Thymus (tissue), 11 donors: ENCODE measurements around the gene B4GALNT3. TPM values are rescaled to one million over a fixed set of nuclear protein-coding genes. Genes with fewer than 3 reads are reported as not detected.

ENCODE experiments used
- DNase-seq, 9 donors: peaks; one replicate each; pipeline ENCODE4 v3.0.0-alpha.2; 2013; ENCODE audit warnings: low spot score in 9 of 9, low read depth in 6 of 9, missing footprints in 1 of 9
- H3K27ac ChIP-seq, 2 donors: one replicate each; pipeline ENCODE4 v1.5.1; 2013; ENCODE audit warnings: control low read depth in 1 of 2, low read depth in 1 of 2, low read length in 1 of 2, mild to moderate bottlenecking in 1 of 2, moderate library complexity in 1 of 2
- H3K27me3 ChIP-seq, 2 donors: one replicate each; pipeline ENCODE4 v1.5.1; 2013; ENCODE audit warnings: low read length in 1 of 2; ENCODE audit not compliant: control insufficient read depth in 2 of 2, insufficient read depth in 1 of 2
- H3K36me3 ChIP-seq, 2 donors: one replicate each; pipeline ENCODE4 v1.5.1; 2013; ENCODE audit warnings: low read length in 1 of 2, mild to moderate bottlenecking in 1 of 2, moderate library complexity in 1 of 2; ENCODE audit not compliant: control insufficient read depth in 2 of 2, insufficient read depth in 2 of 2
- H3K4me1 ChIP-seq, 2 donors: one replicate each; pipeline ENCODE4 v1.5.1; 2013; ENCODE audit warnings: low read length in 2 of 2; ENCODE audit not compliant: control insufficient read depth in 2 of 2, insufficient read depth in 2 of 2
- H3K4me3 ChIP-seq, 2 donors: one replicate each; pipeline ENCODE4 v1.5.1; 2013; ENCODE audit warnings: low read length in 2 of 2, control low read depth in 1 of 2, mild to moderate bottlenecking in 1 of 2
- H3K9me3 ChIP-seq, 2 donors: one replicate each; pipeline ENCODE4 v1.5.1; 2013; ENCODE audit warnings: low read length in 1 of 2, mild to moderate bottlenecking in 1 of 2; ENCODE audit not compliant: control insufficient read depth in 2 of 2, insufficient read depth in 1 of 2
- WGBS: extraction: QIAGEN DNeasy Blood & Tissue Kit; methylation state at CpG from one replicate; pipeline ENCODE4 v1.1.7; 2013; 5-methylcytosine and 5-hydroxymethylcytosine counted together
- polyA plus RNA-seq: library from polyadenylated mRNA; stranded (reverse); fragments of 200-250 nt; gene quantifications from one replicate; pipeline ENCODE4 v1.2.3, GENCODE V29; 2013
- total RNA-seq: library from RNA; stranded (reverse); fragments of 120-200 nt; gene quantifications from one replicate; pipeline ENCODE4 v1.2.4, GENCODE V29; 2013
- donor health status: healthy.

Gene B4GALNT3
- total and polyA plus RNA-seq, 2 donors = 3.1 to 6.3 TPM

DNA sequence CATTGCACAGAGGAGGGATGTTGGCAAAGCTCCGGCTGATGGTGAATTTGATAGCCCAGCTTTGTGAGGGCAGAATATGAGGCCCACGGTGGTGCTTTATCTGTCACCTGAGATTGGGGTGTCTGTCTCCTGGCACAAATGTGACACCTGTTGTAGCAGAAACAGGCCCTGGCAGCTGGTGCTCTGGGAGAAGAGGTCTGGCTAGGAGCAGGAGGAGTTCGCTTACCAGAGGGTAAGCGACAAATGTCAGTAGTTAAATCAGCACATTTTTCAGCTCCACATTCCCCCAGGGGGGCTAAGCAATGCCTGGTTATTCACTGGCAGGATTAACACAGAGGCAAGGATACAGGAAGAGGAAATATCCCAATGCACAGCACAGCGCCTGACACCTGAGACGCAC is 71.1 kb downstream of the B4GALNT3 start:
- peaks cover 2 to 14% of the 10 kb centered on the region in 2 donors for H3K9me3 ChIP-seq
- no peaks in the 10 kb centered on the region for H3K36me3 ChIP-seq
- DNase-seq = no peak
- 92% methylated on average over 6 of the region's 6 CpGs for WGBS
- no peak overlapping the region for H3K4me3 ChIP-seq
- H3K27me3 ChIP-seq = peaks cover 0 to 11% of the 10 kb centered on the region in 2 donors
- no peak overlapping the region for H3K27ac ChIP-seq
- no peaks in the 10 kb centered on the region for H3K4me1 ChIP-seq

DNA sequence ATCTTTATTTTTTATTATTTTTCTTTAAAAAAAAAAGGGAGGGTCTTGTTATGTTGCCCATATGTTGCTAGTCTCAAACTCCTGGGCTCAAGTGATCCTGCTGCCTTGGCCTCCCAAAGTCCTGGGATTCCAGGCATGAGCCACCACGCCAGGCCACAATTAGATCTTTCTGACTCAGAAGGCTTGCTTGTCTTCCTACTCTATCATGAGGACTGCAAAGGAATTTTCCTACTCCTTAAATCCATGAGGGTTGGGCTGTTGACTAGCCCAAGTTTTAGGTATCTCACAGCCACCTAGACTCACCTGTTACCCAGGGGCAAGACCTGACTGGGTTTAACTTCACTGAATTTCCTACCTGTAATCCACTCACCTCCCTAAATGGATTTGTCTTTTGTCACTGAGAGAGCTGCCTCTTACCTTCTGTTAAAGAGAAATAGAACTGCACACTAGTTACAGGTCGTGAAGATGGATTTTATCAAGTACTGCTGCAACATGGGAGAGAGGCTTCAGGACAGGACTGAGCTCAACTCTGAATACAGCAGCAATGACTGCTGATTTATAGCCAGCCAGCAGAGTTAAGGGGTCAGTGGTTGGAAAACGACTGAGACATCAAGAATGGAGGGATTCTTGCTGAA is 72.3 kb downstream of the B4GALNT3 start:
- Histone ChIP-seq H3K4me1 (no peaks in the 10 kb centered on the region), H3K9me3 (peaks cover 2 to 14% of the 10 kb centered on the region in 2 donors), H3K36me3 (no peaks in the 10 kb centered on the region), H3K4me3 (no peak overlapping the region), H3K27me3 (peaks cover 0 to 13% of the 10 kb centered on the region in 2 donors), H3K27ac (no peak overlapping the region)
- no peak for DNase-seq
- 92% methylated on average over 3 of the region's 3 CpGs for WGBS

DNA sequence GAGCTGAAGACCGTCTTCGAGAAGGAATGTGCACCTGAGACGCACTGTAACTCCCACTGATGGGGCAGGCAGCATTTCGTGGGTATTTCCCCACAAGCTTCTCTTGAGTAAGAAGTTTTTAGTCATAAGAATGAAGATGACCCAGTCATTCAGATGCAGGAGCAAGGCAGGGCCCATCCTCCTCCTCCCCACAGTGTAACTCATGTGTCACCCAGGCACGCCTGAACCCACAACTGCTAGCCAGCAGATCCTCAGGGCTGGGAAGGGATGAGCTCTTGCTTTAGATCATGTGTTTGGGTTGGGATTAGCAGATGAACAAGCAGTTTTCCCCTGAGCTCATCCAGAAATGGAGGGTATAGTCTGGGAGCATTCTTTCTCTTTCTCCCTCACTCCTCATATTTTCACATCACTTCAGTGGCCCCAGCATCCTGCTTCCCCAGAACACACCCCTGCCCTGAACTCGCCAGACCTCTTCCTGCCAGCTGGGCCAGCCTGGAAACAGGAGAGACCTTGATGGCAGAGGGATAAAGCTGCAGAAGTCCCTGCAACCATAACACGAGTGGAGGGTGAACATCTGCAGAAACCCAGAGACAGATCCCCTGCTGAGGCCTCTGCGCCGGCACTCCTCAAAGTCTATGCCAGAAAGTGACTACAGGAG is 73.3 kb downstream of the B4GALNT3 start:
- no peaks in the 10 kb centered on the region for H3K36me3 ChIP-seq
- WGBS = 87% methylated on average over 9 of the region's 9 CpGs
- H3K4me3 ChIP-seq = no peak overlapping the region
- no peak overlapping the region for H3K27ac ChIP-seq
- peaks cover 2 to 14% of the 10 kb centered on the region in 2 donors for H3K9me3 ChIP-seq
- H3K4me1 ChIP-seq = no peaks in the 10 kb centered on the region
- no peak for DNase-seq
- H3K27me3 ChIP-seq = peaks cover 0 to 11% of the 10 kb centered on the region in 2 donors

DNA sequence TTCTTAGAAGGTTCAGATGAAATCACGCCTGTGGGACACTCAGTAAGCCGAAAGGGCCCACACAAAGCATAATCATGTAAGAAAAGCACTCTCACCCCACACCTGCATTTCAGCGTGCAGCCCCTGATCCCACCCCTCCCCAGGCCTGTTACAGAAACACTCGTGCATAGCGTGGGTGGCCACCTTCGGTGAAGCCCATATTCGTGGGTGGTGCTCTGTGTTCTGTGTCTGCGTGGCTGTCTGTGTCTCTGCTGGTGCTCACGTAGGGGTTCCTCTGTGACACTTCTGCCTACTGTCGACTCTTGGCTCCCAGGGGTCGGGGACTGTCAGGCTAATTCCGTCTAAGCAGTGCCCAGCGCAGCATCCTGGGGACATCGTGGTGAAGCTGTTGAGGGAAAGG is 74.0 kb downstream of the B4GALNT3 start:
- no peaks in the 10 kb centered on the region for H3K36me3 ChIP-seq
- no peak for DNase-seq
- no peak overlapping the region for H3K27ac ChIP-seq
- peaks cover 2 to 14% of the 10 kb centered on the region in 2 donors for H3K9me3 ChIP-seq
- H3K4me1 ChIP-seq = peaks cover under 1 to 2% of the 10 kb centered on the region in 2 donors
- no peak overlapping the region for H3K4me3 ChIP-seq
- peaks cover 0 to 13% of the 10 kb centered on the region in 2 donors for H3K27me3 ChIP-seq
- 97% methylated on average over 14 of the region's 14 CpGs for WGBS

DNA sequence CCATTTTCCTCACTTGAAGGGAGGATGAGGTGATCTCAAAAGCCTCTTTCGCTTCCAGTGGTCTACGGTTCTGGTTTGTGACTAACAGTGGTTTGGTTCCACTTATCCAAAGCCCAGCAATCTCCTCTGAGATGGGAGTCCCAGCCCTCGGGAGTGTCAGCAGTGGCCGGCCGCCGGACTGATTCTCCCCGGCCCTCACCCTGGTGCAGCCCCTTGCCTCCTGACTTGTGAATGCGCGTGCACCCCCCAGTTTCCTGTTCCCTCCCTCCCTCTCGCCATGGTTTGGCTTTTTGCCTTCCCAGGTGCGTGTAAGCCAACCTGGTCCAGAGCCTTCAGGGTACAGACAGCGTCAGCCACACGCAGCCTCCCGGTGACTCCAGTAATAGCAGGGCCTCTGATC is 74.5 kb downstream of the B4GALNT3 start:
- no peak overlapping the region for H3K27ac ChIP-seq
- H3K4me1 ChIP-seq = peaks cover 5 to 7% of the 10 kb centered on the region in 2 donors
- H3K27me3 ChIP-seq = peaks cover 0 to 16% of the 10 kb centered on the region in 2 donors
- no peak for DNase-seq
- H3K36me3 ChIP-seq = no peaks in the 10 kb centered on the region
- H3K9me3 ChIP-seq = peaks cover 2 to 10% of the 10 kb centered on the region in 2 donors
- no peak overlapping the region for H3K4me3 ChIP-seq
- 60% methylated on average over 14 of the region's 14 CpGs for WGBS

DNA sequence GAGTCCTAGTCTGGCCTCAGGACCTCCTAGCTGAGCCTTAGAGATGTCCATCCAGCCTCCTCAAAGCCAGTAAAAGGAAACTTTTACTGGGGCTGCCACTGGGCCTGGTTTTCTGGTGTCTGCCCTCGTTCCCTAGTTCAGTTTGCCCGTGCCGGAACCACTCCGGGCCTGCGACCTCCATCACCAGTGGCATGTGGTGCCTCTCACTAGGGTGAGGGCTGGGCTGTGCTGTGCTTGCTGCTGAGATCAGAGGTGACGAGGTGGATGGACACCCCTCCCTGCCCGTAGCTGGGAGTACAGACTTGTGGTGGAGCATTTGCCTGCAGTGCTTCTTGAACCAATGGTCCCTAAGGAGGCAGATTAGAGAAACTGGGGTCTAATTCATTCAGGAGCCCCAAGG is 75.7 kb downstream of the B4GALNT3 start:
- no peak for DNase-seq
- H3K4me1 ChIP-seq = peaks cover 9 to 17% of the 10 kb centered on the region in 2 donors

DNA sequence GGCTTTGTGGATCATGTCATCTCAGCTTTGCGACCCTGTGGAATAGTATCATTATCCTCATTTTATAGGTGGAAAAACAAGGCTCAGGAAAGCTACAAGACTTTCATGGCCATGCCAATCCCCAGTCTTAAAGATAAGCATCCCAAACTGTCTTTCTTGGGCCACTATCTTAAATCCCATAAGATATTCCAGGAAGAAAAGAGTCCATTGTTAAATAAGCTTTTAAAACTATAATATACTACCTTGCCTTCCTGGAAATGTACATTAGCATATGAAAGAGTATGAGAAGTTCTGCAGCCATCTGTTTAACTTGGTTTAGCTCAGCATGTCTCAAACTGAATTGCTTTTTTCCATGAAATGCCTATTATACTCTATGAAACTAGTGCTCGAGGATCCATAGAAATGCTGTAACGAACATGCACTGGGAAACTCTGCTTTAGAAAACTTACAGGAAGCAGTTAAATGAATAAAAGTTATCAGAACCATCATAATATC is 77.1 kb downstream of the B4GALNT3 start:
- no peak overlapping the region for H3K27ac ChIP-seq
- H3K27me3 ChIP-seq = peaks cover 0 to 26% of the 10 kb centered on the region in 2 donors
- H3K4me1 ChIP-seq = peaks cover 9 to 17% of the 10 kb centered on the region in 2 donors
- no peaks in the 10 kb centered on the region for H3K36me3 ChIP-seq
- H3K4me3 ChIP-seq = no peak overlapping the region
- 96% methylated on average over 3 of the region's 3 CpGs for WGBS
- no peak for DNase-seq
- H3K9me3 ChIP-seq = peaks cover 2 to 8% of the 10 kb centered on the region in 2 donors

More for the DNA sequence above, 75.7 kb downstream of the B4GALNT3 start:
- Histone ChIP-seq H3K9me3 (peaks cover 2 to 8% of the 10 kb centered on the region in 2 donors), H3K27me3 (peaks cover 0 to 17% of the 10 kb centered on the region in 2 donors), H3K36me3 (no peaks in the 10 kb centered on the region), H3K4me3 (no peak overlapping the region), H3K27ac (no peak overlapping the region)
- 91% methylated on average over 7 of the region's 7 CpGs for WGBS

DNA sequence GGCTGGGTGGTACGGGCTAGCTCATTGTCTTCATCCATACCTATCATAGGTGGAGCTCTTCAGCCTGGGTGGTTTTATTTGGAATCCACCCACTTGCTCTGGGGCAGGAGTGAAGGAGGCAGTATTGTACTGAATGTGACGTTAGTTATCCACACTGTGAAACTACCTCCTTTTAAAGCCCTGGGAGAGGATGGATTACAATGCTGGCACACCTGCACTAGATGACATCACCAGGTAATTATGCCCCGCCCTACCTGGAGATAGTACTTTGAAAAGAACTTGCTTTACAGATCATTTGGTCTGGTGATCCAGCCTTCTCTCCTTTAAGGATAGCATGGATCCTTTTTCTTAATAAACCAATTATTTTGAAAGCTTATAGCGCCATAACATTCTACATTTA is 78.0 kb downstream of the B4GALNT3 start:
- Histone ChIP-seq H3K36me3 (no peaks in the 10 kb centered on the region), H3K27me3 (peaks cover 0 to 35% of the 10 kb centered on the region in 2 donors), H3K27ac (no peak overlapping the region), H3K4me1 (peaks cover 9 to 17% of the 10 kb centered on the region in 2 donors), H3K9me3 (peaks cover 0 to 3% of the 10 kb centered on the region in 2 donors), H3K4me3 (no peak overlapping the region)
- no peak for DNase-seq
- WGBS = 92% methylated on average over 4 of the region's 4 CpGs
